B cell (primary cell): ENCODE measurements around the gene UTS2B. TPM values are rescaled to one million over a fixed set of nuclear protein-coding genes. Genes with fewer than 3 reads are reported as not detected.

Experiments used
- ATAC-seq: fragments of 200-7000 bp; cut with Tn5 transposase; one replicate; pipeline ENCODE4 v1.10.0; 2021; ENCODE audit warnings: low read depth, mild to moderate bottlenecking, moderate number of reproducible peaks, moderate library complexity
- CTCF ChIA-PET: fragments of 350-600 bp; sonication (Branson Sonifier 250); formaldehyde crosslinking; loops from one replicate; lab custom pipeline; 2021; ENCODE audit warnings: antibody characterized with exemption, inconsistent platforms; lab: Charles Lee
- POLR2A ChIA-PET: fragments of 350-600 bp; sonication (Branson Sonifier 250); formaldehyde crosslinking; loops from one replicate; lab custom pipeline; 2021; ENCODE audit warnings: antibody characterized with exemption; lab: Charles Lee
- DNase-seq: peaks from one replicate; pipeline ENCODE4 v3.0.0; 2013
- H2AFZ ChIP-seq: 2 replicates; pipeline ENCODE4 v1.6.1; 2012; ENCODE audit warnings: mild to moderate bottlenecking, low read depth, low read length; ENCODE audit not compliant: insufficient read depth, poor library complexity, severe bottlenecking
- H3K27ac ChIP-seq, 2 donors: 1 replicate in 1 of 2; 2 replicates in 1 of 2; pipeline ENCODE4 v1.5.1; 2012 to 2013; ENCODE audit warnings: low read length in 2 of 2, mild to moderate bottlenecking in 2 of 2, moderate library complexity in 1 of 2
- H3K27me3 ChIP-seq, 4 experiments: fragments of 200-600 bp in 1 of 4; sonication (generic) in 1 of 4; replicated peaks in 1 of 4; 1 replicate in 2 of 4; 2 replicates in 2 of 4; pipeline versions ENCODE4 v1.6.1 to v1.7.0; 2013 to 2016; ENCODE audit warnings: low read length in 3 of 4, mild to moderate bottlenecking in 2 of 4, mixed read lengths in 1 of 4, moderate library complexity in 1 of 4; ENCODE audit not compliant: insufficient read depth in 4 of 4, control insufficient read depth in 3 of 4; ENCODE audit errors: control extremely low read depth in 1 of 4
- H3K36me3 ChIP-seq, 2 experiments: replicated peaks in 1 of 2; 1 replicate in 1 of 2; 2 replicates in 1 of 2; pipeline versions ENCODE4 v1.6.1 to v1.7.1; 2013; ENCODE audit warnings: low read length in 1 of 2; ENCODE audit not compliant: insufficient read depth in 2 of 2, control insufficient read depth in 1 of 2; ENCODE audit errors: control extremely low read depth in 1 of 2, extremely low read depth in 1 of 2
- H3K4me1 ChIP-seq, 2 donors: fragments of 200-600 bp in 1 of 2; sonication (generic) in 1 of 2; 1 replicate in 1 of 2; 2 replicates in 1 of 2; pipeline versions ENCODE4 v1.5.1 to v1.6.1; 2013 to 2017; ENCODE audit warnings: low read length in 2 of 2; ENCODE audit not compliant: control insufficient read depth in 2 of 2, insufficient read depth in 2 of 2
- H3K4me2 ChIP-seq: replicated peaks from 2 replicates; pipeline ENCODE3; 2012; ENCODE audit warnings: mild to moderate bottlenecking, low read depth, low read length; ENCODE audit not compliant: poor library complexity, severe bottlenecking
- H3K4me3 ChIP-seq, 5 experiments: fragments of 200-600 bp in 1 of 5; sonication (generic) in 1 of 5; 1 replicate in 3 of 5; 2 replicates in 2 of 5; pipeline versions ENCODE4 v1.5.1 to v1.7.0; 2011 to 2016; ENCODE audit warnings: low read length in 4 of 5, mild to moderate bottlenecking in 4 of 5, low read depth in 2 of 5, control low read depth in 1 of 5, moderate library complexity in 1 of 5; ENCODE audit not compliant: insufficient read depth in 1 of 5; ENCODE audit errors: control extremely low read depth in 1 of 5, extremely low read depth in 1 of 5
- H3K79me2 ChIP-seq: fragments of 200-600 bp; sonication (generic); one replicate; pipeline ENCODE4 v1.6.0; 2016; ENCODE audit warnings: low read length; ENCODE audit not compliant: control insufficient read depth, insufficient read depth
- H3K9ac ChIP-seq: fragments of 200-600 bp; sonication (generic); 2 replicates; pipeline ENCODE4 v1.6.1; 2017; ENCODE audit warnings: mild to moderate bottlenecking, low read length, moderate library complexity
- H3K9me3 ChIP-seq, 3 donors: one replicate each; pipeline versions ENCODE4 v1.6.1 to v1.7.1; 2013; ENCODE audit warnings: low read length in 2 of 3; ENCODE audit not compliant: control insufficient read depth in 2 of 3, insufficient read depth in 1 of 3; ENCODE audit errors: control extremely low read depth in 1 of 3
- H4K20me1 ChIP-seq: 2 replicates; pipeline ENCODE4 v1.6.0; 2012; ENCODE audit warnings: mild to moderate bottlenecking, low read length; ENCODE audit not compliant: insufficient read depth, control insufficient read depth, poor library complexity, severe bottlenecking
- H3K27ac Mint-ChIP-seq: one replicate; pipeline ENCODE4 v1.8.0; 2021; ENCODE audit warnings: mixed read lengths
- H3K27me3 Mint-ChIP-seq: one replicate; pipeline ENCODE4 v1.8.0; 2021; ENCODE audit warnings: mixed read lengths
- H3K4me1 Mint-ChIP-seq: one replicate; pipeline ENCODE4 v1.8.0; 2021; ENCODE audit warnings: mixed read lengths
- H3K4me3 Mint-ChIP-seq: one replicate; pipeline ENCODE4 v1.8.0; 2021; ENCODE audit warnings: mixed read lengths
- H3K9me3 Mint-ChIP-seq: one replicate; pipeline ENCODE4 v1.8.0; 2022; ENCODE audit warnings: mixed read lengths; ENCODE audit not compliant: insufficient read depth
- CTCF ChIP-seq: fragments of 200-600 bp; IDR thresholded peaks from one replicate; pipeline ENCODE4 v1.8.0; 2022; ENCODE audit warnings: antibody characterized with exemption, mild to moderate bottlenecking
- EZH2 ChIP-seq: IDR thresholded peaks from 2 replicates; pipeline ENCODE4 v1.6.1; 2012; ENCODE audit warnings: borderline replicate concordance, low read depth, mild to moderate bottlenecking, moderate library complexity, low read length; ENCODE audit not compliant: insufficient read depth, poor library complexity, severe bottlenecking
- WGBS: methylation state at CpG from one replicate; pipeline ENCODE4 v1.1.5; 2013; ENCODE audit warnings: missing lambda C conversion rate; ENCODE audit not compliant: insufficient coverage; 5-methylcytosine and 5-hydroxymethylcytosine counted together
- intact Hi-C: fragments of 100-400 bp; cut with micrococcal nuclease; formaldehyde crosslinking; loops from one replicate; pipeline ENCODE4 v1.10.0; 2022
- polyA plus RNA-seq: library from polyadenylated mRNA; depleted of rRNA; stranded (reverse); fragments of >200 nt; gene quantifications from 2 replicates; pipeline ENCODE4 v1.2.3, GENCODE V29; 2012
- total RNA-seq, 2 donors: library from RNA; stranded (reverse); fragments of 120-200 nt in 1 of 2; gene quantifications; 1 replicate in 1 of 2; 2 replicates in 1 of 2; pipeline versions ENCODE4 v1.2.3 to v1.2.4, GENCODE V29; 2013 to 2022

The UTS2B gene
- total and polyA plus RNA-seq, 2 donors (not counting 1 experiment from before 2014, with no cell fraction given), result 1.8 to 2.0 TPM

- no CpG with 5 or more reads among the region's 2 CpGs for WGBS
- Histone ChIP-seq H3K9ac (no peak overlapping the region), H3K27ac (peak overlapping the region in 1 of 2 donors; percentile 8), H3K4me1 (peaks cover 8 to 15% of the 10 kb centered on the region in 2 donors), H2AFZ (no peak overlapping the region), H3K36me3 (peaks cover 8 to 75% of the 10 kb centered on the region in 2 experiments), H3K4me3 (no peak overlapping the region), H3K9me3 (no peaks in the 10 kb centered on the region), H4K20me1 (no peaks in the 10 kb centered on the region), H3K4me2 (no peak overlapping the region), H3K79me2 (peaks cover 17% of the 10 kb centered on the region), H3K27me3 (no peaks in the 10 kb centered on the region)
- intact Hi-C loops, result loop anchor here (5.0 kb wide), 1 partner anchor 37 kb away; the partner anchor contains the start of gene UTS2B
- H3K27ac Mint-ChIP-seq, result no peak overlapping the region
- no peak overlapping the region for H3K4me3 Mint-ChIP-seq
- H3K27me3 Mint-ChIP-seq, result no peaks in the 10 kb centered on the region
- peaks cover 19% of the 10 kb centered on the region for H3K4me1 Mint-ChIP-seq
- ATAC-seq (no peak), DNase-seq (no peak)
- CTCF ChIA-PET, result interaction anchor here (0.9 kb wide), 1 partner anchor 126 kb away, joined by 3 read pairs; no protein-coding TSS in a partner anchor
- POLR2A ChIA-PET, result no interaction called here
- H3K9me3 Mint-ChIP-seq, result peaks cover 4% of the 10 kb centered on the region
- TF ChIP-seq CTCF (no peak), EZH2 (no peak)
Observed at GRCh38 chr3:191369616-191370010, 39.3 kb upstream of the UTS2B start.

- no CpG with 5 or more reads among the region's 5 CpGs for WGBS
- no peak for TF ChIP-seq EZH2
- no peak for TF ChIP-seq CTCF
- Mint-ChIP-seq H3K9me3 (peaks cover 4% of the 10 kb centered on the region), H3K4me3 (no peak overlapping the region), H3K27ac (peak overlapping the region; percentile 28), H3K4me1 (peaks cover 19% of the 10 kb centered on the region), H3K27me3 (no peaks in the 10 kb centered on the region)
- H3K4me1 ChIP-seq, result peaks cover 8 to 15% of the 10 kb centered on the region in 2 donors
- no peak for ATAC-seq
- no peaks in the 10 kb centered on the region for H4K20me1 ChIP-seq
- POLR2A ChIA-PET, result no interaction called here
- H3K27me3 ChIP-seq, result no peaks in the 10 kb centered on the region
- H3K27ac ChIP-seq, result peak overlapping the region in 1 of 2 donors; percentile 8
- CTCF ChIA-PET, result interaction anchor here (0.9 to 1.1 kb wide), 2 partner anchors 124 to 125 kb away, joined by 3 read pairs; no protein-coding TSS in a partner anchor
- peaks cover 21% of the 10 kb centered on the region for H3K79me2 ChIP-seq
- peaks cover 8 to 78% of the 10 kb centered on the region in 2 experiments for H3K36me3 ChIP-seq
- no peaks in the 10 kb centered on the region for H3K9me3 ChIP-seq
- H3K4me2 ChIP-seq, result no peak overlapping the region
- H3K9ac ChIP-seq, result no peak overlapping the region
- no peak overlapping the region for H3K4me3 ChIP-seq
- no peak overlapping the region for H2AFZ ChIP-seq
- DNase-seq, result no peak
- intact Hi-C loops, result no loop called here
Observed at GRCh38 chr3:191368755-191369615, 38.7 kb upstream of the UTS2B start.
